GM12892 (cell line): ENCODE measurements around the gene ABCB8.

ENCODE experiments used
- POLR2A ChIP-seq: IDR thresholded peaks from 2 replicates; pipeline ENCODE4 v1.6.1; 2011; ENCODE audit warnings: low read depth, low read length, control low read depth
- POLR2AphosphoS5 ChIP-seq: IDR thresholded peaks from 2 replicates; pipeline ENCODE4 v1.6.1; 2011; ENCODE audit warnings: low read depth, low read length, control low read depth

GRCh38 chr7:151080067-151080521 is 51.8 kb downstream of the ABCB8 start:
- no peak for TF ChIP-seq POLR2A
- TF ChIP-seq POLR2AphosphoS5, result no peak
